BJ (cell line): ENCODE measurements around the gene IGLL5. TPM values are rescaled to one million over a fixed set of nuclear protein-coding genes. Genes with fewer than 3 reads are reported as not detected.
"Not testable (repeated sequence)": the region's sequence is repeated elsewhere in the genome, so short reads cannot be mapped to it uniquely, and the experiment has no call there.

ENCODE experiments used
- CTCF ChIA-PET: fragments of 350-600 bp; formaldehyde crosslinking; extraction: SDS; loops from one replicate; lab custom pipeline; 2021; ENCODE audit warnings: antibody characterized with exemption, inconsistent platforms; lab: Yijun Ruan, JAX
- POLR2A ChIA-PET: fragments of 300-600 bp; sonication (Branson Sonifier 250); formaldehyde crosslinking; extraction: SDS; loops from one replicate; lab custom pipeline; 2021; ENCODE audit warnings: antibody characterized with exemption; lab: Charles Lee
- DNase-seq: peaks from one replicate; pipeline ENCODE4 v3.0.0-alpha.2; 2011; ENCODE audit warnings: low read depth
- H3K27me3 ChIP-seq: 2 replicates; pipeline ENCODE4 v1.6.0; 2011; ENCODE audit warnings: low read length; ENCODE audit not compliant: control insufficient read depth, insufficient read depth
- H3K36me3 ChIP-seq: 2 replicates; pipeline ENCODE4 v1.5.1; 2011; ENCODE audit warnings: low read length; ENCODE audit not compliant: control insufficient read depth, insufficient read depth
- H3K4me3 ChIP-seq: 2 replicates; pipeline ENCODE4 v1.5.1; 2011; ENCODE audit warnings: low read depth, mild to moderate bottlenecking, control low read depth, low read length
- polyA plus RNA-seq: library from polyadenylated mRNA; depleted of rRNA; stranded (reverse); fragments of >200 nt; gene quantifications from 2 replicates; pipeline ENCODE4 v1.2.3, GENCODE V29; 2011
- TF ChIP-seq, protein P1 (sequence below): IDR thresholded peaks from 2 replicates; pipeline ENCODE4 v1.5.1; 2011; ENCODE audit warnings: low read depth, mild to moderate bottlenecking, control low read depth, inconsistent platforms, low read length, moderate library complexity; ENCODE audit not compliant: insufficient read depth

Gene IGLL5
- polyA plus RNA-seq, 1 experiment: not detected

DNA sequence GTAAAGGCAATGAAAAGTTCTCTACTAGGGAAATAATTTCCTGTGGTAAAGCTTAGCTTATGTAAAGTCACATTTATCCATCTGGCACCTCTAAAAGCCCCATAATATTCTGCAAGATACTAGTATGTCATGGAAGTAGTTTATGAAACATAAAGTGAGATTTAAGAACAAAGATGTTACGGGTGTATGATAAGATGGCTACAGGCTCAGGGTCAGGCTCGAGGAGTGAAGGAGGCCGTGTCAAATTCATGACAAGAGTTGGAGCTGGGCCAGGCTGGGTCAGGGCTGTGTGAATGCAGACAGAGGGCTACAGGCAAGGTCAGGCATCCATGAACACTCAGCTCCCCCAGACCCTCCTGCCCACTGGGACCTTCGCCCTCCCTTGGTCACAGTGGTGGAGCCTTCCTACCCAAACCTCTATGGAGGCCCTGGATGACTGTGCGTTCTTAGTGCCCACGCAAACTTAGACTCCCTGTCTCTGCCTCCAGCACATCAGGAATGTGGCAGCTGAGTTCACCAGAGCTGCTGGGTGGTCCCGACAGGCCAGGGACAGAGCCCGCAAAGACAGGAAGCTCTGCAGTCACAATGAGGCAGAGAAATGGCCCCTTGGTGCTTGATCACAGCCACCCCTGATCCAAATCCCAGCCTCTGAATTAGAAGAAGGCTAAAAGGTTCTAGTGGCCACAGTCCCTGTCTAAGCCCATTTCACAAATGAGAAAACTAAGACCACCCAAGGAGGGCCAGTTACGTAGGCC lies 14.8 kb downstream of the IGLL5 start:
- Histone ChIP-seq H3K4me3 (no peak overlapping the region), H3K27me3 (0 out of 2 replicates have a peak, but pooled peaks cover 2% of the 10 kb centered on the region), H3K36me3 (no peaks in the 10 kb centered on the region)
- ChIA-PET CTCF (interaction anchor here (1.9 kb wide), 1 partner anchor 15 kb away, joined by 6 read pairs; the partner anchor contains the start of gene IGLL5), POLR2A (no interaction called here)
- no peak for DNase-seq
- TF ChIP-seq, protein P1, sequence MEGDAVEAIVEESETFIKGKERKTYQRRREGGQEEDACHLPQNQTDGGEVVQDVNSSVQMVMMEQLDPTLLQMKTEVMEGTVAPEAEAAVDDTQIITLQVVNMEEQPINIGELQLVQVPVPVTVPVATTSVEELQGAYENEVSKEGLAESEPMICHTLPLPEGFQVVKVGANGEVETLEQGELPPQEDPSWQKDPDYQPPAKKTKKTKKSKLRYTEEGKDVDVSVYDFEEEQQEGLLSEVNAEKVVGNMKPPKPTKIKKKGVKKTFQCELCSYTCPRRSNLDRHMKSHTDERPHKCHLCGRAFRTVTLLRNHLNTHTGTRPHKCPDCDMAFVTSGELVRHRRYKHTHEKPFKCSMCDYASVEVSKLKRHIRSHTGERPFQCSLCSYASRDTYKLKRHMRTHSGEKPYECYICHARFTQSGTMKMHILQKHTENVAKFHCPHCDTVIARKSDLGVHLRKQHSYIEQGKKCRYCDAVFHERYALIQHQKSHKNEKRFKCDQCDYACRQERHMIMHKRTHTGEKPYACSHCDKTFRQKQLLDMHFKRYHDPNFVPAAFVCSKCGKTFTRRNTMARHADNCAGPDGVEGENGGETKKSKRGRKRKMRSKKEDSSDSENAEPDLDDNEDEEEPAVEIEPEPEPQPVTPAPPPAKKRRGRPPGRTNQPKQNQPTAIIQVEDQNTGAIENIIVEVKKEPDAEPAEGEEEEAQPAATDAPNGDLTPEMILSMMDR: no peak

DNA sequence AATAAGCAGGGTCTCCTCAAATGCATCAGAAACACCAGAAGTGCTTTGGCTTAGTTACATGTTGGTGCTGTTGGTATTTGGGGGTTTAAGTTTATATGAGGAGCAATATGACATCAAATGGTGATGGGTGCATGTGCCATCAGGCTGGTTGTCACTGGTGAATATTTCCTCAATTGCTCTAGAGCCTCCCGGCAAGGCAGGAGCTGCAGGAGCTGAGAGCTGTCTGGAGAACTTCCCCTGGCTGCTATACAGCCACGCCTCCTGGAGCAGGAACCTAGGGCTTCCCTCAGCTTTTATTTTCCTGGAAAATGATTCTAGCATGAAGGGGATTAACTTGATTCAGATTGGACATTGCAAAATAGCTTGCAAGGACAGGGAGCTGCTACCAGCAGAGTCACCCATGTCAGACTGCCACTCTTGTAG lies 15.8 kb downstream of the IGLL5 start:
- ChIA-PET CTCF (interaction anchor here (1.9 kb wide), 1 partner anchor 16 kb away, joined by 6 read pairs; the partner anchor contains the start of gene IGLL5), POLR2A (no interaction called here)
- H3K36me3 ChIP-seq: no peaks in the 10 kb centered on the region
- TF ChIP-seq, protein P1: no peak
- no peak overlapping the region for H3K4me3 ChIP-seq
- no peak for DNase-seq
- peaks cover 2% of the 10 kb centered on the region; the same call in 1 of the 2 replicates for H3K27me3 ChIP-seq

DNA sequence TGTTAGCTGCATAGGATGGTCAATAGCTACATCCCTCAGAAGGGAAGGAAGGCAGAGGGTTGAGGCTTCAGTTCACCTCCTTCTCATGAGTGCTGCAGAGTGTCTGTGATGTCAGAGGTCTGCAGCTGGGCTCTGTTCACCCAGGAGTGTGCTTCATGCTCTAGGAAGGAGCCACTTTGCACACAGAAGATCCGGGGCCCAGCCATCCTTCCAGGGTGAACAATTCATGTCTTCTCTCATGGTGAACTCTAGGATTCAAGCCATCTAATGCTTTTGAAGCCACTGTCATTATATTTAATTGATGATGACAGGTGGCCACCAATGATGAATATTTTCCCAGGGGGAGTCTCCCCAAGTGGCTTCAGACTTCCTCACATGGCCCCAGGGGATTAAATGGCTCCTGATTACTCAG lies 16.2 kb downstream of the IGLL5 start:
- POLR2A ChIA-PET, CTCF ChIA-PET, DNase-seq, H3K4me3 ChIP-seq, H3K36me3 ChIP-seq, H3K27me3 ChIP-seq: not testable (repeated sequence)

DNA sequence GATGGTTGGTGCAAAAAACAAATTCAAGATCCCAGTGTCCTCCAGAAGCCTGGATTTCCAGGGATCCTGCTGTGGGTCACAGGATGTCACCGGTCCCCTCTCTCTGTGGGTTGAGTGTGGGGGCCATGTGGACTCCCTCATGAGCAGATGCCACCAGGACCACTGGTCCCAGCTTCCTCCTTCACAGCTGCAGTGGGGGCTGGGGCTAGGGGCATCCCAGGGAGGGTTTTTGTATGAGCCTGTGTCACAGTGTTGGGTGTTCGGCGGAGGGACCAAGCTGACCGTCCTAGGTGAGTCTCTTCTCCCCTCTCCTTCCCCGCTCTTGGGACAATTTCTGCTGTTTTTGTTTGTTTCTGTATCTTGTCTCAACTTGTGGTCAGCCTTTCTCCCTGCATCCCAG lies 17.1 kb downstream of the IGLL5 start:
- DNase-seq, POLR2A ChIA-PET, H3K27me3 ChIP-seq, H3K36me3 ChIP-seq, CTCF ChIA-PET, H3K4me3 ChIP-seq: not testable (repeated sequence)

DNA sequence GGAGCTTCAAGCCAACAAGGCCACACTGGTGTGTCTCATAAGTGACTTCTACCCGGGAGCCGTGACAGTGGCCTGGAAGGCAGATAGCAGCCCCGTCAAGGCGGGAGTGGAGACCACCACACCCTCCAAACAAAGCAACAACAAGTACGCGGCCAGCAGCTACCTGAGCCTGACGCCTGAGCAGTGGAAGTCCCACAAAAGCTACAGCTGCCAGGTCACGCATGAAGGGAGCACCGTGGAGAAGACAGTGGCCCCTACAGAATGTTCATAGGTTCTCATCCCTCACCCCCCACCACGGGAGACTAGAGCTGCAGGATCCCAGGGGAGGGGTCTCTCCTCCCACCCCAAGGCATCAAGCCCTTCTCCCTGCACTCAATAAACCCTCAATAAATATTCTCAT lies 18.8 kb downstream of the IGLL5 start:
- CTCF ChIA-PET, H3K4me3 ChIP-seq, H3K36me3 ChIP-seq, DNase-seq, POLR2A ChIA-PET, H3K27me3 ChIP-seq: not testable (repeated sequence)

DNA sequence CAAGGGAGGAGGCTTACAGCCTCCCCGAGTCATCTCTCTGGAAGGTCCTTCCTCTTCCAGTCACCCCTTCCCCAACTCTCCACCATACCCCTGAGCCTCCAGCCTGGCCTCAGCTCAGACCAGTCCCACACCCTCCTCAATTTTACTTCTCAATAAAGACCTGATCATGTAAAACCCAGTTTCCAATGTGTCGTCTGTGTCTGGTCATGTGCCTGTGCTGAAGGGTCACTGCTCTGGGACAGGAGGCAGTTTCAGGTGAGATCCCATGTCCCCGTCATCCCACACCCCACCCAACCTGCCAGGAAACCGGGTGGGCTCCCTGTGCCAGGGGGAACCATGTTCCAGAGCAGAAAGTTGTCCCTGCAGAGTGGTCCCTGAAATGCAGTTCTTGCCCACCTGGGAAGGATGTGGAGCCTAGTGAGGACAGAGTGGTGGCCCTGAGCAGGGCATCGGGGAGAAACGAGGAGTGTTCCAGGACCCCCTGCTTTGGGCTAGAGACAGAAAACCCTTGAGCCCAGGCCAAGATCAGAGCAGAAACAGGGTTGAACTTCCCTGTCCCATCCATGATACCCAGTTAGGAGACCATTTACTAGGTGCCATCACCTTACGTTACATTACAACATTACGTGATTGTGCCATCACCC lies 19.4 kb downstream of the IGLL5 start:
- Histone ChIP-seq H3K27me3 (peaks cover 2% of the 10 kb centered on the region; the same call in 1 of the 2 replicates), H3K4me3 (no peak overlapping the region), H3K36me3 (no peaks in the 10 kb centered on the region)
- TF ChIP-seq, protein P1: no peak
- no peak for DNase-seq
- ChIA-PET CTCF (no interaction called here), POLR2A (no interaction called here)
